Activated CD8-positive, alpha-beta memory T cell treated with anti-CD3 and anti-CD28 coated beads, Interleukin-2, amount 50 U/mL, for 24 hours (primary cell): ENCODE data around the gene CCL25.
"Not testable (repeated sequence)": the region's sequence is repeated elsewhere in the genome, so short reads cannot be mapped to it uniquely, and the experiment has no call there.

Source experiments
- DNase-seq: peaks from one replicate; pipeline ENCODE4 v3.0.0-alpha.2; 2020; ENCODE audit errors: extremely low read depth

The CCL25 gene

GRCh38 chr19:8052464-8052859 lies at the start of gene CCL25:
Gene CCL25 (plus strand): TSS chr19:8052760. CDS start chr19:8053050, 290 bp downstream.
- no peak for DNase-seq

- no peak for DNase-seq
These were observed 48.6 kb upstream of the CCL25 start for GRCh38 chr19:8004001-8004400.

GRCh38 chr19:8004723-8005513 lies 47.6 kb upstream of the CCL25 start:
- no peak for DNase-seq

GRCh38 chr19:8005534-8006256 lies 46.9 kb upstream of the CCL25 start, which contains the start of gene ELAVL1:
Gene ELAVL1 (minus strand): TSS chr19:8005641. CDS start chr19:7991815, 13,826 bp downstream.
- DNase-seq = peak; percentile 63

GRCh38 chr19:8017808-8018207 lies 34.8 kb upstream of the CCL25 start:
- no peak for DNase-seq

- no peak for DNase-seq
These were observed 31.9 kb upstream of the CCL25 start for GRCh38 chr19:8020681-8021080.

GRCh38 chr19:8021374-8021773 lies 31.2 kb upstream of the CCL25 start:
- no peak for DNase-seq

GRCh38 chr19:8022275-8022674 lies 30.3 kb upstream of the CCL25 start:
- DNase-seq = no peak

GRCh38 chr19:8023371-8023770 lies 29.2 kb upstream of the CCL25 start:
- DNase-seq = no peak

GRCh38 chr19:8024256-8024655 lies 28.3 kb upstream of the CCL25 start:
- not testable (repeated sequence) for DNase-seq

- DNase-seq = no peak
These were observed 27.2 kb upstream of the CCL25 start for GRCh38 chr19:8025316-8025715.

GRCh38 chr19:8028951-8029491 lies 23.5 kb upstream of the CCL25 start:
- DNase-seq = no peak

GRCh38 chr19:8030960-8031359 lies 21.6 kb upstream of the CCL25 start:
- no peak for DNase-seq

- not testable (repeated sequence) for DNase-seq
These were observed 19.0 kb upstream of the CCL25 start for GRCh38 chr19:8033287-8034177.

- DNase-seq = no peak
These were observed 18.4 kb upstream of the CCL25 start for GRCh38 chr19:8034178-8034525.

GRCh38 chr19:8036434-8037099 lies 16.0 kb upstream of the CCL25 start:
- DNase-seq = no peak

- DNase-seq = no peak
These were observed 13.7 kb upstream of the CCL25 start for GRCh38 chr19:8038815-8039214.

- no peak for DNase-seq
These were observed 13.3 kb upstream of the CCL25 start for GRCh38 chr19:8039231-8039630.

GRCh38 chr19:8041531-8041931 lies 11.0 kb upstream of the CCL25 start:
- no peak for DNase-seq

GRCh38 chr19:8042900-8043299 lies 9.7 kb upstream of the CCL25 start:
- no peak for DNase-seq

GRCh38 chr19:8044018-8044417 lies 8.5 kb upstream of the CCL25 start:
- no peak for DNase-seq
